ENCODE results near the gene FLNB. TPM values are rescaled to one million over a fixed set of nuclear protein-coding genes. Genes with fewer than 3 reads are reported as not detected.

Gene FLNB
- total and polyA plus RNA-seq, 2 of the 13 experiments (the other 11 are each of a cell fraction or from before 2014, with no cell fraction given) = 106 to 130 TPM

DNA sequence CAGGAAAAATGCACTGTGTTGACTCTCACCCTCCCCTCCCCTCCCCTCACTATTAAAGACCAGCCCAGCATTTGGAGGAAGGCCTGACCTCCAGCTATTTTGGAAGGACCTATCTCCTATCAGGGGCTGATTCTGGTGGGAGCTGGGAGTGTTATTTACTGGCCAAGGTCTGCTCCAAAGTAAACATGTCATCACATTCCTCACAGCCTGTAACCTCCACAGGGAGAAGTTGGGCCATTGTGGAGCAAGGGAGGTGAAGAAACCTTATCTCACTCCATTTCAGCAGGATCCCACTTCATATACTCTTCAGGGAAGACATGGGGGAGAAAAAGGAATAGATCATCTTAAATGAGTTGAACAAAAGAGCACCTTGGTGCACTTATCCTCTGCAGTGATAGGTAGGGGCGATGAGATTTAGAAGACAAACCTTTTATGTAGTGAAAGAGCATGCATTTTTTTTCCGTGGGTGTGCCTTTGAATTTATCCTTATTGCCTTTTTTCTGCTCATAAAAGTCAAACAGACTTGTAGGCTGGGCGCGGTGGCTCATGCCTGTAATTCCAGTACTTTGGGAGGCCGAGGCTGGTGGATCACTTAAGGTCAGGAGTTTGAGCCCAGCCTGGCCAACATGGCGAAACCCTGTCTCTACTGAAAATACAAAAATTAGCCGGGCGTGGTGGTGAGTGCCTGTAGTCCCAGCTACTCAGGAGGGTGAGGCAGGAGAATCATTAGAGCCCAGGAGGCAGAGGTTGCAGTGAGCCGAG, 15.6 kb upstream of the FLNB start (continued):
- TF ChIP-seq, protein P1, sequence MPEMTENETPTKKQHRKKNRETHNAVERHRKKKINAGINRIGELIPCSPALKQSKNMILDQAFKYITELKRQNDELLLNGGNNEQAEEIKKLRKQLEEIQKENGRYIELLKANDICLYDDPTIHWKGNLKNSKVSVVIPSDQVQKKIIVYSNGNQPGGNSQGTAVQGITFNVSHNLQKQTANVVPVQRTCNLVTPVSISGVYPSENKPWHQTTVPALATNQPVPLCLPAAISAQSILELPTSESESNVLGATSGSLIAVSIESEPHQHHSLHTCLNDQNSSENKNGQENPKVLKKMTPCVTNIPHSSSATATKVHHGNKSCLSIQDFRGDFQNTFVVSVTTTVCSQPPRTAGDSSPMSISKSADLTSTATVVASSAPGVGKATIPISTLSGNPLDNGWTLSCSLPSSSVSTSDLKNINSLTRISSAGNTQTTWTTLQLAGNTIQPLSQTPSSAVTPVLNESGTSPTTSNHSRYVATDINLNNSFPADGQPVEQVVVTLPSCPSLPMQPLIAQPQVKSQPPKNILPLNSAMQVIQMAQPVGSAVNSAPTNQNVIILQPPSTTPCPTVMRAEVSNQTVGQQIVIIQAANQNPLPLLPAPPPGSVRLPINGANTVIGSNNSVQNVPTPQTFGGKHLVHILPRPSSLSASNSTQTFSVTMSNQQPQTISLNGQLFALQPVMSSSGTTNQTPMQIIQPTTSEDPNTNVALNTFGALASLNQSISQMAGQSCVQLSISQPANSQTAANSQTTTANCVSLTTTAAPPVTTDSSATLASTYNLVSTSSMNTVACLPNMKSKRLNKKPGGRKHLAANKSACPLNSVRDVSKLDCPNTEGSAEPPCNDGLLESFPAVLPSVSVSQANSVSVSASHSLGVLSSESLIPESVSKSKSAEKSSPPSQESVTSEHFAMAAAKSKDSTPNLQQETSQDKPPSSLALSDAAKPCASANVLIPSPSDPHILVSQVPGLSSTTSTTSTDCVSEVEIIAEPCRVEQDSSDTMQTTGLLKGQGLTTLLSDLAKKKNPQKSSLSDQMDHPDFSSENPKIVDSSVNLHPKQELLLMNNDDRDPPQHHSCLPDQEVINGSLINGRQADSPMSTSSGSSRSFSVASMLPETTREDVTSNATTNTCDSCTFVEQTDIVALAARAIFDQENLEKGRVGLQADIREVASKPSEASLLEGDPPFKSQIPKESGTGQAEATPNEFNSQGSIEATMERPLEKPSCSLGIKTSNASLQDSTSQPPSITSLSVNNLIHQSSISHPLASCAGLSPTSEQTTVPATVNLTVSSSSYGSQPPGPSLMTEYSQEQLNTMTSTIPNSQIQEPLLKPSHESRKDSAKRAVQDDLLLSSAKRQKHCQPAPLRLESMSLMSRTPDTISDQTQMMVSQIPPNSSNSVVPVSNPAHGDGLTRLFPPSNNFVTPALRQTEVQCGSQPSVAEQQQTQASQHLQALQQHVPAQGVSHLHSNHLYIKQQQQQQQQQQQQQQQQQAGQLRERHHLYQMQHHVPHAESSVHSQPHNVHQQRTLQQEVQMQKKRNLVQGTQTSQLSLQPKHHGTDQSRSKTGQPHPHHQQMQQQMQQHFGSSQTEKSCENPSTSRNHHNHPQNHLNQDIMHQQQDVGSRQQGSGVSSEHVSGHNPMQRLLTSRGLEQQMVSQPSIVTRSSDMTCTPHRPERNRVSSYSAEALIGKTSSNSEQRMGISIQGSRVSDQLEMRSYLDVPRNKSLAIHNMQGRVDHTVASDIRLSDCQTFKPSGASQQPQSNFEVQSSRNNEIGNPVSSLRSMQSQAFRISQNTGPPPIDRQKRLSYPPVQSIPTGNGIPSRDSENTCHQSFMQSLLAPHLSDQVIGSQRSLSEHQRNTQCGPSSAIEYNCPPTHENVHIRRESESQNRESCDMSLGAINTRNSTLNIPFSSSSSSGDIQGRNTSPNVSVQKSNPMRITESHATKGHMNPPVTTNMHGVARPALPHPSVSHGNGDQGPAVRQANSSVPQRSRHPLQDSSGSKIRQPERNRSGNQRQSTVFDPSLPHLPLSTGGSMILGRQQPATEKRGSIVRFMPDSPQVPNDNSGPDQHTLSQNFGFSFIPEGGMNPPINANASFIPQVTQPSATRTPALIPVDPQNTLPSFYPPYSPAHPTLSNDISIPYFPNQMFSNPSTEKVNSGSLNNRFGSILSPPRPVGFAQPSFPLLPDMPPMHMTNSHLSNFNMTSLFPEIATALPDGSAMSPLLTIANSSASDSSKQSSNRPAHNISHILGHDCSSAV (CRISPR knock-in tag; IDR thresholded peaks at IDR 0.05; ENCODE audit: borderline replicate concordance) = no peak
- TF ChIP-seq KAT7 (CRISPR knock-in tag; IDR thresholded peaks at IDR 0.05; ENCODE audit: borderline replicate concordance) (no peak), SSRP1 (CRISPR knock-in tag; IDR thresholded peaks at IDR 0.05) (no peak), MZF1 (CRISPR knock-in tag; IDR thresholded peaks at IDR 0.05; ENCODE audit: borderline replicate concordance) (no peak), DNMT1 (CRISPR knock-in tag; IDR thresholded peaks at IDR 0.05) (no peak), ZNF224 (CRISPR knock-in tag; IDR thresholded peaks at IDR 0.05) (no peak), TAF1 (CRISPR knock-in tag; IDR thresholded peaks at IDR 0.05) (no peak), RBAK (CRISPR knock-in tag; IDR thresholded peaks at IDR 0.05) (no peak), AGO1 (IDR thresholded peaks at IDR 0.05; ENCODE audit: low read depth, low read length, poor library complexity, severe bottlenecking) (no peak), TRIM24 (CRISPR knock-in tag; IDR thresholded peaks at IDR 0.05) (no peak), MBNL3 (CRISPR knock-in tag; conservative IDR thresholded peaks at IDR 0.05) (no peak), RFX5 (IDR thresholded peaks at IDR 0.05; ENCODE audit: low read depth, low read length) (no peak), ZNF350 (CRISPR knock-in tag; IDR thresholded peaks at IDR 0.05; ENCODE audit: borderline replicate concordance, low read depth) (no peak), THYN1 (CRISPR knock-in tag; IDR thresholded peaks at IDR 0.05; ENCODE audit: borderline replicate concordance, low read depth) (no peak), PHF8 (CRISPR knock-in tag; IDR thresholded peaks at IDR 0.05) (no peak), ZNF326 (CRISPR knock-in tag; IDR thresholded peaks at IDR 0.05; ENCODE audit: borderline replicate concordance) (no peak), KDM6A (CRISPR knock-in tag; IDR thresholded peaks at IDR 0.05; ENCODE audit: low read depth) (peak; percentile 85)
- TF ChIP-seq, protein P2, sequence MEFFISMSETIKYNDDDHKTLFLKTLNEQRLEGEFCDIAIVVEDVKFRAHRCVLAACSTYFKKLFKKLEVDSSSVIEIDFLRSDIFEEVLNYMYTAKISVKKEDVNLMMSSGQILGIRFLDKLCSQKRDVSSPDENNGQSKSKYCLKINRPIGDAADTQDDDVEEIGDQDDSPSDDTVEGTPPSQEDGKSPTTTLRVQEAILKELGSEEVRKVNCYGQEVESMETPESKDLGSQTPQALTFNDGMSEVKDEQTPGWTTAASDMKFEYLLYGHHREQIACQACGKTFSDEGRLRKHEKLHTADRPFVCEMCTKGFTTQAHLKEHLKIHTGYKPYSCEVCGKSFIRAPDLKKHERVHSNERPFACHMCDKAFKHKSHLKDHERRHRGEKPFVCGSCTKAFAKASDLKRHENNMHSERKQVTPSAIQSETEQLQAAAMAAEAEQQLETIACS (CRISPR knock-in tag; IDR thresholded peaks at IDR 0.05) = no peak
- TF ChIP-seq, protein P3, sequence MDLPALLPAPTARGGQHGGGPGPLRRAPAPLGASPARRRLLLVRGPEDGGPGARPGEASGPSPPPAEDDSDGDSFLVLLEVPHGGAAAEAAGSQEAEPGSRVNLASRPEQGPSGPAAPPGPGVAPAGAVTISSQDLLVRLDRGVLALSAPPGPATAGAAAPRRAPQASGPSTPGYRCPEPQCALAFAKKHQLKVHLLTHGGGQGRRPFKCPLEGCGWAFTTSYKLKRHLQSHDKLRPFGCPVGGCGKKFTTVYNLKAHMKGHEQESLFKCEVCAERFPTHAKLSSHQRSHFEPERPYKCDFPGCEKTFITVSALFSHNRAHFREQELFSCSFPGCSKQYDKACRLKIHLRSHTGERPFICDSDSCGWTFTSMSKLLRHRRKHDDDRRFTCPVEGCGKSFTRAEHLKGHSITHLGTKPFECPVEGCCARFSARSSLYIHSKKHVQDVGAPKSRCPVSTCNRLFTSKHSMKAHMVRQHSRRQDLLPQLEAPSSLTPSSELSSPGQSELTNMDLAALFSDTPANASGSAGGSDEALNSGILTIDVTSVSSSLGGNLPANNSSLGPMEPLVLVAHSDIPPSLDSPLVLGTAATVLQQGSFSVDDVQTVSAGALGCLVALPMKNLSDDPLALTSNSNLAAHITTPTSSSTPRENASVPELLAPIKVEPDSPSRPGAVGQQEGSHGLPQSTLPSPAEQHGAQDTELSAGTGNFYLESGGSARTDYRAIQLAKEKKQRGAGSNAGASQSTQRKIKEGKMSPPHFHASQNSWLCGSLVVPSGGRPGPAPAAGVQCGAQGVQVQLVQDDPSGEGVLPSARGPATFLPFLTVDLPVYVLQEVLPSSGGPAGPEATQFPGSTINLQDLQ (CRISPR knock-in tag; IDR thresholded peaks at IDR 0.05) = no peak
